Measurements from ENCODE around the gene IFNGR2.
"Not testable (repeated sequence)": the region's sequence is repeated elsewhere in the genome, so short reads cannot be mapped to it uniquely, and the experiment has no call there.

The IFNGR2 gene

GRCh38 chr21:33402001-33402979 lies 923 bp upstream of the IFNGR2 start:
- peak; percentile 68 for DNase-seq (ENCODE audit: low spot score)

DNA sequence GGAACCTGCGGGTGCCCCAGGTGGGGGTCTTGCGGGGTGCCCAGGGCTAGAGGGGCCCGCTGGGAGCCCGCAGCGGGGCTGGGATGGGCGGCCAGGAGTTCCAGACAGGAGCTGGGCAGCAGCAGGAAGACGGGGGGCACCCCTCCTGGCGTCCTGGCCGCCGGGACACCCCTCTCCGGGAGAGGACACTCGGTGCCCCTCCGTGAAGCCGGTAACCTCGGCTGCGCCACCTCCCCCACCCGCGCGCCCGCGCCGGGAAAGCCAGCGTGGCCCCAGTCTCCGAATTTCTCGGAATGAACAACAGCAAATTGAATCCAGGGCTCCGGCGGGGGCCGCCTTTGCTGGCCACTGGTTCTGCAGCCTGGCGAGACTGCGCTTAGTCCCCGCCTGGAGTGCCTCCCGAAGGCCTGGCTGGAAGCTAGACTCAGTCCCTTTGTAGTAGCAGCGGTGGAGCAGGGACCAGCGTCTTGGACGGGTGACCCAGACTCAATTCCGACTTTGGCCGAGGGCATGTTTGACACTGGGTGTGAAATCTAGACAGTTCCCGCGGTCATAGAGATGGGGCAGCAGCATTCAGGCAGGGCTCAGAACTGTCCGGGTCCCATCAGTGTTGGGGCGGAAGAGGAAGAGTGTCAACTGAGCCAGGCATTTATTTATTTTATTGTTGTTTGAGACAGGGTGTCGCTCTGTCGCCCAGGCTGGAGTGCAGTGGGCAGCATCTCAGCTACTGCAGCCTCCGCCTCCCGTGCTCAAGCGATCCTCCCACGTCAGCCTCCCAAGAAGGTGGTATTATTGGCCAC lies 773 bp downstream of the IFNGR2 start:
- DNase-seq (ENCODE audit: low spot score): peak; percentile 72

GRCh38 chr21:33406493-33406892 lies 3.3 kb downstream of the IFNGR2 start:
- DNase-seq (ENCODE audit: low spot score): no peak

- DNase-seq (ENCODE audit: low spot score): no peak
These were observed 8.8 kb downstream of the IFNGR2 start for GRCh38 chr21:33411949-33412430.

DNA sequence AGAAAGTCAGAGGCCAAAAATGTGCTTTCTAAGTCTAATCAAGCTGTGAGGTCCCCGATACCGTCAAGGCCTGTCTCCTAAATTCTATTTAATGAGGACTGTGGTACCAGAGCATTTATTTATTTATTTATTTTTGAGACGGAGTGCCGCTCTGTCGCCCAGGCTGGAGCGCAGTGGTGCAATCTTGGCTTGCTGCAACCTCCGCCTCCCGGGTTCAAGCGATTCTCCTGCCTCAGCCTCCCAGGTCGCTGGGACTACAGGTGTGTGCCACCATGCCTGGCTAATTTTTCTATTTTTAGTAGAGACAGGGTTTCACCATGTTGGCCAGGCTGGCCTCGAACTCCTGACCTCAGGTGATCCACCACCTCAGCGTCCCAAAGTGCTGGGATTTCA lies 9.2 kb downstream of the IFNGR2 start:
- DNase-seq (ENCODE audit: low spot score): not testable (repeated sequence)

DNA sequence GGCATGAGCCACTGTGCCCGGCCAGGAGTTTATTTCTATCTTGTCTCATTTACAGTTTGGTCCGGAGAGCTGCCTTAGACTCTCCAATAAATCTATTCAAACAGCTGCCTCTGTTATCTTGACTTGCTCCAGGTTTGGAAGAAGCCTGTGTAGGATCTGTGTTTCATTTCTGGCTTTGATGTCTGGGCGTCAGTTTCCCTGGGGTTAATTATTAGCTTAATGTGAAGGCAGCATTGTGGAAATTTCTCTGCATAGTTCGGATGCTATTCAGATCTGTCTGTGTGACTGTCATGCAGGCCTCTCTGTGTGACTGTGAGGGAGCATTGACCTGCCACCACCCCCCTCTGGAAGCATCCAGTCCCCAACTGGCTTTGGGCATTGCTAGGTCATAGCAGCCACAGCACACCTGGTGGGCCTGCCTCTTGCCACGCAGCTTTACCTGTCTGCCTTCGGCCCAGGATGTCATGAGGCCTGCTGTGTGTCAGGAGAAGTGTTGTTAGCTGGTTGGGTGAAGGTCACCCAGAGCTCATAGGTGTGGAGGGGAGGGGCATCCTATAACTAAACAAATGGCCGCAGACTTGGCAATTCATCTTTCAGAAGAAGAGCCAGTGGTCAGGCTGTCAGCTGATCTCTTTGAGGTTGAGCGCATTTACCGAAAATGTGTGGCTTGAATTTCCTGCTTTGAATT lies 9.8 kb downstream of the IFNGR2 start:
- no peak for DNase-seq (ENCODE audit: low spot score)

GRCh38 chr21:33414068-33414467 lies 10.9 kb downstream of the IFNGR2 start:
- no peak for DNase-seq (ENCODE audit: low spot score)

- no peak for DNase-seq (ENCODE audit: low spot score)
These were observed 11.7 kb downstream of the IFNGR2 start for GRCh38 chr21:33414926-33415325.

GRCh38 chr21:33418691-33419090 lies 15.5 kb downstream of the IFNGR2 start:
- DNase-seq (ENCODE audit: low spot score): no peak

DNA sequence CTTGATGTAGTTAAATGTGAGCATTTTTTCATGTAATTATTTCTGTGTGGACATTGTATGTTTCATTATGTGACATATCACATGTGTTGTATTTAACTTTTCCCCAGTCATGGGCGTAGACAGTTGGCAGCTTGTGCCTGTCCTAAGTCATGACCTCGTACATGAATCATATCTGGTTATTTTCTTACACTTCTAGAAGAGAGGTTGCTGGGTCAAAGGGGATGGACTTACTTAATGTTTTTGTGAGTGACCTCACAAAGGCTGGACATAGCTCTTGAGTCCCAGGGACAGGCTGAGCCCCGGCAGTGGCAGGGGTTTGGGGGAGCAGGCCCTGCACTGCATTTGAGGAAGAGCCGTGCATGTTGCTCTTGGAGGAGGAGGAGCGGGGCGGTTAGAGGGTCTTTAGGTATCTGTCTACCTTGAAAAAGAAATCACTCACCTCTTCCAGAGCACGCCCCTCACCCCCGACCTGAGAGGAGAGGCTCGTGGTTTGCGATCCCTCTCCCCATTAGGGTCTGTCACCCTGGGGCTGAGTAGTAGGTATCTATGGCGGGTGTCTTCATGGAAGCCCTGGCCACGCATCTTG lies 16.4 kb downstream of the IFNGR2 start:
- peak; percentile 55 for DNase-seq (ENCODE audit: low spot score)

- DNase-seq (ENCODE audit: low spot score): no peak
These were observed 18.6 kb downstream of the IFNGR2 start for GRCh38 chr21:33421713-33422393.

- no peak for DNase-seq (ENCODE audit: low spot score)
These were observed 21.0 kb downstream of the IFNGR2 start for GRCh38 chr21:33424214-33424613.

DNA sequence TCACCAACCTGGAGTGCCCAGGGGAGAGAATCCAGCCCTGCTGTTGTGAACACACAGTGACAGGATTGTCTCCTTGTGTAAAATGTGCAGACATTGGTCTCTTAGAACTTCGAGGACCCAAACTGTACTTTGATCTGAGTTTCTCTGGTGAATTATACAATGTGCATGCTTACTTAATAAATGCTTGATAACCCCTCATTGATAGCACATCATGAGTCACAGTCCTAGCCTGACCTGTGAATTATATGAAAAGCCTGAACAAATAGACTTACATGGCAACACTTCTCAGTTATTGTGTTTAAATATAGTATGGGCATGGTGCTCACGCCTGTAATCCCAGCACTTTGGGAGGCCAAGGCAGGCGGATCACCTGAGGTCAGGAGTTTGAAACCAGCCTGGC lies 22.6 kb downstream of the IFNGR2 start:
- DNase-seq (ENCODE audit: low spot score): no peak

DNA sequence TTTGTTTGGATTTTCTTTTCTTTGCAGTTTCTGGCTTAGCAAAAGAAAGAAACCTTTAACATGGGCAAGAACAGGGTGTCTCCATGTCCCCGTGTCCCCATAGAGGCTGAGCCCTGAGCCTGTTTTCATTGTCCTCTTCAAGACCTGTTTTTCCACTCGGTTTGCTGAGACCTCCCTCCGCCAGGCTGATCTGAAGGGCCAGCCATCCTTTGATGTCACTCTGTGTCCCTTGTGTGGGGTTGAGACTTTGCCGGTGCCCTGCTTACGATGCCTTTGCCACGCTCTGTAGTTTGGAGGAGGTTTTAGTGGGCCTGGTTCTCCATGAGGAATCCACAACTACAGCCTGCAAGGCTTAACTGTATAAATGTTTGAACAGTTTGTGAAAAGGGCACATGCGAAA lies 23.8 kb downstream of the IFNGR2 start:
- DNase-seq (ENCODE audit: low spot score): no peak

GRCh38 chr21:33428669-33429068 lies 25.5 kb downstream of the IFNGR2 start:
- no peak for DNase-seq (ENCODE audit: low spot score)

DNA sequence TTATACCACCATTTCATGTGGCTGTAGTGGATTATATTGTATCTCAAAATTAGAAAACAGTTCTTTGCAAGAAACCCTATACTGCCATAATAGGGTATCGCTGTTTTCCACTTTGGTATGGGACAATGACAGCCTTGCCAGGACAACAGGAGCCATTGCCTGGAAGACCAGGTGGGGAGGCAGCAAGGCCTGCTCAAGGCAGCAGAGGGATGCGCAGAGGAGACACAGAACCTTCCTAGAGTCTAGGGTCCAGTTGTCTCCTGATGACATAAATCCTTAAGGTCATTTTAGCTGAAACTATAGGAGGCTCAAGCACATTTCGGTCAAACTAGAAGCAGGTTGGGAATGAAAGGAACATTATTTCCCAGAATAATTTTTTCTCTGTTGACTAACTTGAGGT lies 27.6 kb downstream of the IFNGR2 start:
- DNase-seq (ENCODE audit: low spot score): no peak

DNA sequence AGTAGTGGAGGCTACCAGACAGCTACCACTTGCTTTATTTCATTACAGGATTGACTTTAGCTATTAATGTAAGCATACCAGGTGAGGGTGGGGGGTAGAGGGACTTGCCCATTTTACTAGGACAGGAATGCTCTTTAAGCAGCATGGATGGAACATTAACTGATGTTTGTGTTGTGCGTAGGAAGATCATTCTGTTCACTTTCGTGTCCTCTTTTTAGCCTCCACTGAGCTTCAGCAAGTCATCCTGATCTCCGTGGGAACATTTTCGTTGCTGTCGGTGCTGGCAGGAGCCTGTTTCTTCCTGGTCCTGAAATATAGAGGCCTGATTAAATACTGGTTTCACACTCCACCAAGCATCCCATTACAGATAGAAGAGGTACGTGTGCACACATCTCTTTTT lies 29.3 kb downstream of the IFNGR2 start:
- no peak for DNase-seq (ENCODE audit: low spot score)

- no peak for DNase-seq (ENCODE audit: low spot score)
These were observed 29.8 kb downstream of the IFNGR2 start for GRCh38 chr21:33433001-33433400.

DNA sequence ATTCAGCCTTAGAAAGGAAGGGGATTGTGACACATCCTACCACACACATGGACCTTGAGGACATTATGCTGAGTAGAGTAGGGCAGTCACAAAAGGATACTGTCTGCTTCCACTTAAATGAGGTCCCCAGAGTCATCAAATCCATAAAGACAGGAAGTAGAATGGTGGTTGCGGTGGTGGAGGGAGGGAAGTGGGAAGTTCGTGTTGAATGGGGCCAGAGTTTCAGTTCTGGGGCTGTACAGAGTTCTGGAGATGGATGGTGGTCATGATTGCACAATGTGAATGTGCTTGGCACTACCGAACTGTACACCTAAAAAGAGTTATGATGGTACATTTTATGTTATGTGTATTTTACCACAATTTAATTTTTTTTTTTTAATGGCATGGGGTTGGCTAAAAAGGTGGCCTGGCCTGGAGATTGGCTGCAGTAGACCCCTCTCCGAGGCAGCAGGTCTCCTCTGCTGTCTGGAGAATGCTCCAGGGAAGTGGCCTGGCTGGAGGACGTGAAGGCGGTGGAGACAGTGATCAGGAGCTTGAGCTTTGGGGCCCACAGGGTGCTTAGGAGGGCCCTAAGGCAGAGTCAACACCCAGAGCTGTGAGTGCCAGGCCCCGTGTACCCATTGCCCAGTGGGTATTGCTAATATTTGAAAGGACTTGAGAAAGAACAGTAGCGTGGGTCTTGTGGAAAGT lies 30.4 kb downstream of the IFNGR2 start:
- DNase-seq (ENCODE audit: low spot score): no peak

DNA sequence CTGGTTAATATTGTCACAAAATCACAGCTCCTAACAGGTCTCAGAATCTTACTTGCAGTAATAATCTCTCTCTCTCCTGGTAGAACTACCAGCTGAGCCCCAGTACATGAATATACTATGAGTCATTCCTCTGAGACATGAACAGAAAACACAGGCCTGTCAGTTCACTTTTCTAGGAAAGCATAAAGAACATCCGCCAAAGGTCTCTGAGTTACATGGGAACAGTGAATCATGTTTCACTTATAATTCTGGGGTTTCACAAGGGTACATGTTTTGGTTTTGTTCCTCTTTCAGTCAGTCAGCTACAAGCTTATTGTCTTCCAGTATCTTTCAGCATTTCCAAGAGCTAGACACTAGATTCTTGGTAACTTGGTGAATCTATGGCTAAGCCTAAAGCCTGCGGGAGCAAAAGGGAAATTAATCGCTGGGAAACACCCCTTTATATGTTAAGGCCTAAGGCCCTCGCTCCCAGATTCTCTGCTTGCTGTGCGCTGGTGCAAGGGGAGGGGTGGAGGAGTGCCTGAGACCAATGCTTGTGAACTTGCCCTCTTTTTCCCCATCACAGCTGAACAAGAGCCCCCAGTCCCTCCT lies 31.7 kb downstream of the IFNGR2 start:
- DNase-seq (ENCODE audit: low spot score): peak; percentile 93

All from hepatic stellate cell (primary cell).